Upper lobe of right lung (tissue), 1 donor: ENCODE data around the gene GP1BB. TPM values are rescaled to one million over a fixed set of nuclear protein-coding genes. Genes with fewer than 3 reads are reported as not detected.

Experiments used
- ATAC-seq: fragments of 200-7000 bp; cut with Tn5 transposase; one replicate; pipeline ENCODE4 v1.9.1; 2020; ENCODE audit warnings: mild to moderate bottlenecking, moderate library complexity
- DNase-seq: peaks from one replicate; pipeline ENCODE4 v3.0.0-alpha.2; 2020
- H3K27ac ChIP-seq: fragments of 200-600 bp; one replicate; pipeline ENCODE4 v1.8.0; 2022
- H3K27me3 ChIP-seq: fragments of 200-600 bp; one replicate; pipeline ENCODE4 v1.8.0; 2022; ENCODE audit warnings: mild to moderate bottlenecking
- H3K36me3 ChIP-seq: fragments of 200-600 bp; one replicate; pipeline ENCODE4 v1.8.0; 2022
- H3K4me1 ChIP-seq: fragments of 200-600 bp; one replicate; pipeline ENCODE4 v1.8.0; 2022
- H3K4me3 ChIP-seq: fragments of 200-600 bp; one replicate; pipeline ENCODE4 v1.8.0; 2022; ENCODE audit warnings: mild to moderate bottlenecking
- H3K9me3 ChIP-seq: fragments of 200-600 bp; one replicate; pipeline ENCODE4 v1.8.0; 2022
- intact Hi-C: fragments of 100-400 bp; cut with DNase I; formaldehyde crosslinking; loops from one replicate; pipeline ENCODE4 v1.11.0; 2022
- total RNA-seq: library from RNA; stranded (reverse); fragmentation: NEBNext Ultra II Directional; extraction: Animal tissue kit (Norgen Biotek cat#: 25700); gene quantifications from one replicate; pipeline ENCODE4 v1.2.1, GENCODE V29; 2021
- TF ChIP-seq, protein P1 (sequence below): fragments of 200-600 bp; IDR thresholded peaks from one replicate; pipeline ENCODE4 v1.8.0; 2022; ENCODE audit warnings: antibody characterized with exemption
- donor health status: DM: no; HTN: yes; CAD: no; lungs with severe emphysema.

GP1BB gene
- total RNA-seq, 1 donor from 2014 or later = 1.3 TPM

DNA sequence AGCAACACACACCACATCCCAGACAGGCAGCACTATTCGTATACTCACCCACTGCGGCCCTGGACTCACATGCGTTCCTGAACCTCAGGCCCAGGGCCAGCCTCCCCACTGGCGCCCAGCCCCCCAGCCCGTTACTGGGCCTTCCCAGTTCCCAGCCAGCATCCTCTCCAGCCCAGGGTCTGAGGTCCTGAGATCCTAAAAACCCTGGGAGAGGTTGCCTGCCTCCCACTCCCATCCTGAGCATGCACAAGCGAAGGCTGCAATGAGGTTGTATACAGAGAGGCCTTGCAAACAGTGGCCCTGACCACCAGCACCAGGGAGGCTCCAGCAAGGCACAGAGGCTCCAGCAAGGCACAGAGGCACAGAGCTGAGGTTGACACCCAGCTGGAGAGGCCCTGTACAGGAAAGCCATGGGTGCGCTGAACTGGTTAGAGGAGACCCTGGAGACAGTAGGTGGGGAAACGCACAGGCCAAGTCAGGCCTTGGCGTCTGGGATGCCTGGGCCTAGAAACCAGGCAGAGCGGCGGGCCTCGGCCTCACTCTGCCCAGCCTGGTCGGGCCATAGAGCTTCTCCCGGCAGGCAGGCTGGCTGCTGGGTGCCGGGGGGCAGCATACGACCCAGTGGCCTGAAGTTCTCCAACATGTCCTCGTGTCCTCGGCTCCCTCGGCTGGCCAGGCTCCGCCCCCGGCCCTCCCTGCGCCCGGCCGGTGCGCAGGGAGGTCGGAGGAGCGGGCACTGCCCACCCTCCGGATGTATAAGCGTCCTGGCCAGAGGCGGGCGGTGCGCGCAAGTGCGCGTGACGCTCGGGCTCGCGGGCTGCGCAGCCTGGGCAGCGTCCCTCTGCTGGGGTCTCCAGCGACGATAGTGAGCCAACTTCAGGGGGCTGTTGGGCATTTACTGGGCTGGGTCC is 34.9 kb downstream of the GP1BB start:
- Histone ChIP-seq H3K36me3 (no peaks in the 10 kb centered on the region), H3K27ac (no peak overlapping the region), H3K9me3 (no peaks in the 10 kb centered on the region), H3K4me3 (no peak overlapping the region), H3K27me3 (peaks cover 90% of the 10 kb centered on the region), H3K4me1 (peaks cover 22% of the 10 kb centered on the region)
- TF ChIP-seq, protein P1, sequence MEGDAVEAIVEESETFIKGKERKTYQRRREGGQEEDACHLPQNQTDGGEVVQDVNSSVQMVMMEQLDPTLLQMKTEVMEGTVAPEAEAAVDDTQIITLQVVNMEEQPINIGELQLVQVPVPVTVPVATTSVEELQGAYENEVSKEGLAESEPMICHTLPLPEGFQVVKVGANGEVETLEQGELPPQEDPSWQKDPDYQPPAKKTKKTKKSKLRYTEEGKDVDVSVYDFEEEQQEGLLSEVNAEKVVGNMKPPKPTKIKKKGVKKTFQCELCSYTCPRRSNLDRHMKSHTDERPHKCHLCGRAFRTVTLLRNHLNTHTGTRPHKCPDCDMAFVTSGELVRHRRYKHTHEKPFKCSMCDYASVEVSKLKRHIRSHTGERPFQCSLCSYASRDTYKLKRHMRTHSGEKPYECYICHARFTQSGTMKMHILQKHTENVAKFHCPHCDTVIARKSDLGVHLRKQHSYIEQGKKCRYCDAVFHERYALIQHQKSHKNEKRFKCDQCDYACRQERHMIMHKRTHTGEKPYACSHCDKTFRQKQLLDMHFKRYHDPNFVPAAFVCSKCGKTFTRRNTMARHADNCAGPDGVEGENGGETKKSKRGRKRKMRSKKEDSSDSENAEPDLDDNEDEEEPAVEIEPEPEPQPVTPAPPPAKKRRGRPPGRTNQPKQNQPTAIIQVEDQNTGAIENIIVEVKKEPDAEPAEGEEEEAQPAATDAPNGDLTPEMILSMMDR = no peak
- no peak for ATAC-seq
- intact Hi-C loops = no loop called here
- DNase-seq = no peak

DNA sequence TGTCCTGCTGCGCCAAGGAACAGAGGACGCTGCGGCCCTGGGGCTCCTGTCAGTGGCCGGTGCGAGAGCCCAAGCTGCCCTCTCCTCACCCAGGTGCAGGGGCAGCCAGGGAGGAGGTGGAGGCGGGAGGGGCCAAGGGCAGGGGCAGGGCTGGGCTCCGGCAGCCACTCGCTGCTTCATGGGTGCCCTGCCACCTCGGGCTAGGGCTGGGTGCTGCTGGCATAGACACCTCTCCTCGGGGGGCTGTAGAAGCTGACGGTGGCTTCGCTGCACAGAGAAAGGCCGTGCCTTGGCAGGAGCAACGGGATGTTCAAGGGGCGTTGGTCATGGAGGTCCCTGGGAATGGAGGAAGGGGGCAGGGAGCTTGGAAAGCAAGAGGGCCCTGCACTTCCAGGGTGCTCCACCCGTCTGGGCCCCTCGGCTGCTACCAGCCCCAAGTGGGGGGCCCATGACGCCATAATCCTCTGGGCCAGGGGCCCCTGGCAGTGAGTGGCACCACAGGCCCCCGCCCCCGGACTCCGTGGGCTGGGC is 35.6 kb downstream of the GP1BB start:
- peaks cover 22% of the 10 kb centered on the region for H3K4me1 ChIP-seq
- peaks cover 90% of the 10 kb centered on the region for H3K27me3 ChIP-seq

DNA sequence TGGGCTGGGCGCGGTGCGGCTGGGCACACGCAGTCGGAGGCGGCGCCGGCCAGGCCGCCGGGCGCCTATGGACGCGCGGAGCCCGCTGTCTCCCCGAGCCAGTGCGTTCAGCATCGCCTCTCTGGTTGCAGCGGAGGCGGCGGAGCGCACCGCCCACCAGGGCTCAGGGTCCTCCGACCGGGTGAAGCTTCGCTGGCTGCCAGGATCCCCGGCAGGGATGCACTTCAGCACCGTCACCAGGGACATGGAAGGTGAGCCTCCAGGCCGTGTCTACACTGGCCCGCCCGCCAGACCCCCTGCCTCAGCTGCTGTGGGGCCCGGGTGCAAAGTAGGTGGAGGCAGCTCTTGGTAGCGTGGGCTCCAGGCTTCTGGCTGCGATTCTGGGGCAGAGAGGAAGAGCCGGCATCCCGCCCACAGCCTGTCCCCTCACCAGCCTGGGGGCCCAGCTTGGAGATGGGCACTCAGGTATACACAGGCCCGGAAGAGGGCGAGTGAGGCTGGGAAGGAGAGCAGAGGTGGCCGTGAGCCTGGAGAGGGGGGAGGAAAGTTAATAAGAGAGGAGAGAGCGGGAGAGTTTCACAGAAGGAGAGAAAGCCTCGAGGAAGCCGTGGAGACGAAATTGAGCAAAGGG is 36.2 kb downstream of the GP1BB start:
- ATAC-seq = no peak
- Histone ChIP-seq H3K4me1 (peaks cover 22% of the 10 kb centered on the region), H3K9me3 (no peaks in the 10 kb centered on the region), H3K4me3 (no peak overlapping the region), H3K27ac (no peak overlapping the region), H3K27me3 (peaks cover 90% of the 10 kb centered on the region), H3K36me3 (no peaks in the 10 kb centered on the region)
- intact Hi-C loops = no loop called here
- no peak for DNase-seq
- TF ChIP-seq, protein P1 = no peak

More for the DNA sequence above, 35.6 kb downstream of the GP1BB start:
- Histone ChIP-seq H3K36me3 (no peaks in the 10 kb centered on the region), H3K27ac (no peak overlapping the region), H3K9me3 (no peaks in the 10 kb centered on the region), H3K4me3 (no peak overlapping the region)
- TF ChIP-seq, protein P1 = no peak
- no peak for DNase-seq
- intact Hi-C loops = no loop called here
- no peak for ATAC-seq

DNA sequence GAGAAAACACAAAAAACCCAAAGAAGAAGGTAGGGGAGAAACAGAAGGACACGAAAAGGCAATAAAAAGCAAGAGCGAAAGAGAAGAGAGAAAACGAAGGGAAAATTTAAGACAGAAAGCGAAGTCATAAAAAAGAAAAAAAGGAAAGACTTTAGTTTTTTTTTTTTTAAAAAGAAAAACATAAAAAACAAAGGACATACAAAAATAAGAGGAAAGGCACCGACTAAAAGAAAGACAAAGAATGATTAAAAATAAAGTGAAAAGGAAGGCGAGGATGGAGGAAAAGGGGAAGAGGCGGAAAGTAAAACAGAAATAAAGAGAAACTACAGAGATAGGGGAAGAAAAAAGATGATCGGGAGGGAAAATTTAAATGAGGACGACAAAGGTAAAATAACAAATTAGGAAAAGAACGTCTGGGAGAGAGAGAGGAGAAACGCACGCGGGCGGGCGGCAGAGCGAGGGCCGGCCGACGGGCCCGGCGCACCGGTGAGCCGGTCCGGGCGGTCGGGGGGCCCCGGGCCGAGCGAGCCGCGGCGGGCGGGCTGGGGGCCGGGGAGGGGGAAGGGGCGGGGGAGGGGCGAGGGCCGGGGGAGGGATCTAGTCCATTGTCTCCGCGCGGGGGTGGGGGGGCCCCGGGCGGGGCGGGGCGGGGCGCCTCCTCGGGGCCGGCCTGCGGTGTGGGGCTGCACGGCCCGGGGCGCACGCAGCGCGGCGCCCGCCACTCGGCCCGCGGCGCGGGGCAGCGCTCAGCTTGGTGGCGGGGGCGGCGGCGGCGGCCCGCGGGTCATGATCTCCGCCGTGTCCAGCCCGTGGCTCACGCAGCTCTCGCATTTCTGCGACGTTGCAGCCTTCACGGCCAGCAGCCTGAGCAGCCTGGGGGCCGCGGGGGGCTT is 37.0 kb downstream of the GP1BB start, which contains the start of gene TBX1:
TSS of gene TBX1 (plus strand) at position 721 of the 893 bp plus-strand sequence. CDS start at position 787, 66 bp downstream.
- DNase-seq (no peak), ATAC-seq (no peak)
- Histone ChIP-seq H3K9me3 (no peaks in the 10 kb centered on the region), H3K4me1 (peaks cover 22% of the 10 kb centered on the region), H3K4me3 (peak within 1 kb of the TSS; percentile 21), H3K27me3 (peaks cover 90% of the 10 kb centered on the region), H3K27ac (no peak within 1 kb of the TSS), H3K36me3 (no peaks in the 10 kb centered on the region)
- intact Hi-C loops = no loop called here
- TF ChIP-seq, protein P1 = no peak
